Measurements from ENCODE around the gene FLNB. TPM values are rescaled to one million over a fixed set of nuclear protein-coding genes. Genes with fewer than 3 reads are reported as not detected.

Gene FLNB
- total RNA-seq, 3 donors from 2014 or later (not counting 1 experiment from before 2014, with no cell fraction given), result 24.6 to 30.8 (median 26.6) TPM

DNA sequence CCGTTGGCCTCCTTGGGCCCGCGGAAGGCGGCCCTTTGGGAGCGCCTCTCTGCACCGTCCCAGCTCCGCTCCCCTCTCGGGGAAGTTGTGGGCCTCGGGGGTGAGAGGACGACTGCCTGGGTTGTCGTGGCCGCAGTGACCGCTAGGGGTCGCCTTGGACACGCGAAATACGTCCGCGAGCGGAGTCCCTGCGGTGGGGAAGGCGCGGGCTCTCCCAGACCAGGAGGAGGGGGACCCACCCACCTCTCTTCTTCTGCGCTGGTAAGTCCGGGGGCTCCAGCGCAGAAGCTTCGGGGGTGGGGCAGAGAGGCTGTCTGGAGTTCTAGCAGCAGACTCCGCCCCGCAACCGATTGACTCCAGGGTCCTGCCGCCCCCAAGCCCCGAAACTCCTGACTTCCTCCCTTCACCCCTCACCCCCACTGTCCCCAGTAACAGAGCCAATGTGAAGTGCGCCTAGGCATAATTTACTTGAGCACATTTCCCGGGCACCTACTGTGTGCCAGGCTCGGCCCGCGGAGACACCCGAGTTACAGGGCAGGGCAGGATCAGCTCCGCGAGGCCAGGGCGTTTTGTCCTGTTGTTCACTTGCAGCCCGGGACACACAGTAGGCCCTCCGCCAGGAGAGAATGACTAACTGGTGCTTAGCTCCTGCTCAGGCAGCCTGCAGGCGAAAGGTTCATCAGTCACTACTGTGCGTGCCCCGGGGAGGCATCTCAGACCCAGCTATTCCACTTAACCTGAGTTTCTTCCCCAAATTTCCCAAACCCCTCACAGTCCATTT, 169.7 kb downstream of the FLNB start:
- Mint-ChIP-seq H3K4me3 (peak overlapping the region; percentile 56), H3K27ac (no peak overlapping the region), H3K27me3 (ENCODE audit: low read depth in 2 of 2) (peaks cover 0 to 10% of the 10 kb centered on the region in 2 donors), H3K4me1 (peaks cover 0 to 12% of the 10 kb centered on the region in 2 donors), H3K36me3 (no peaks in the 10 kb centered on the region), H3K9me3 (no peaks in the 10 kb centered on the region)
- peak overlapping the region; percentile 27 for H3K4me3 ChIP-seq (ENCODE audit: low read length)
- no peaks in the 10 kb centered on the region for H3K36me3 ChIP-seq (ENCODE audit: control insufficient read depth, insufficient read depth, low read length)
- 13% methylated on average over 46 of the region's 46 CpGs for WGBS (ENCODE audit: insufficient coverage)
- ATAC-seq, result peak; percentile 93 to 98 (median 97)
- intact Hi-C loops (cut with micrococcal nuclease), result loop anchor here (2.0 kb wide), 1 partner anchor 39 kb away; no protein-coding TSS in a partner anchor
- TF ChIP-seq, protein P1, sequence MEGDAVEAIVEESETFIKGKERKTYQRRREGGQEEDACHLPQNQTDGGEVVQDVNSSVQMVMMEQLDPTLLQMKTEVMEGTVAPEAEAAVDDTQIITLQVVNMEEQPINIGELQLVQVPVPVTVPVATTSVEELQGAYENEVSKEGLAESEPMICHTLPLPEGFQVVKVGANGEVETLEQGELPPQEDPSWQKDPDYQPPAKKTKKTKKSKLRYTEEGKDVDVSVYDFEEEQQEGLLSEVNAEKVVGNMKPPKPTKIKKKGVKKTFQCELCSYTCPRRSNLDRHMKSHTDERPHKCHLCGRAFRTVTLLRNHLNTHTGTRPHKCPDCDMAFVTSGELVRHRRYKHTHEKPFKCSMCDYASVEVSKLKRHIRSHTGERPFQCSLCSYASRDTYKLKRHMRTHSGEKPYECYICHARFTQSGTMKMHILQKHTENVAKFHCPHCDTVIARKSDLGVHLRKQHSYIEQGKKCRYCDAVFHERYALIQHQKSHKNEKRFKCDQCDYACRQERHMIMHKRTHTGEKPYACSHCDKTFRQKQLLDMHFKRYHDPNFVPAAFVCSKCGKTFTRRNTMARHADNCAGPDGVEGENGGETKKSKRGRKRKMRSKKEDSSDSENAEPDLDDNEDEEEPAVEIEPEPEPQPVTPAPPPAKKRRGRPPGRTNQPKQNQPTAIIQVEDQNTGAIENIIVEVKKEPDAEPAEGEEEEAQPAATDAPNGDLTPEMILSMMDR (IDR thresholded peaks at IDR 0.05), result peak; percentile 96
- H3K27ac ChIP-seq (ENCODE audit: low read length), result no peak overlapping the region
- peak; percentile 84 to 91 for DNase-seq
- no peaks in the 10 kb centered on the region for H3K9me3 ChIP-seq (ENCODE audit: control insufficient read depth, insufficient read depth, low read length)
- peaks cover 21% of the 10 kb centered on the region for H3K4me1 ChIP-seq (ENCODE audit: control insufficient read depth, insufficient read depth, low read length)
- H3K27me3 ChIP-seq (ENCODE audit: control insufficient read depth, insufficient read depth, low read length), result peaks cover 2% of the 10 kb centered on the region

- Histone ChIP-seq H3K4me3 (ENCODE audit: low read length) (no peak overlapping the region), H3K9me3 (ENCODE audit: control insufficient read depth, insufficient read depth, low read length) (no peaks in the 10 kb centered on the region), H3K4me1 (ENCODE audit: control insufficient read depth, insufficient read depth, low read length) (peaks cover 21% of the 10 kb centered on the region), H3K27ac (ENCODE audit: low read length) (no peak overlapping the region), H3K27me3 (ENCODE audit: control insufficient read depth, insufficient read depth, low read length) (peaks cover 2% of the 10 kb centered on the region), H3K36me3 (ENCODE audit: control insufficient read depth, insufficient read depth, low read length) (no peaks in the 10 kb centered on the region)
- Mint-ChIP-seq H3K9me3 (no peaks in the 10 kb centered on the region), H3K4me1 (peaks cover 0 to 12% of the 10 kb centered on the region in 2 donors), H3K27me3 (ENCODE audit: low read depth in 2 of 2) (peaks cover 0 to 10% of the 10 kb centered on the region in 2 donors), H3K4me3 (peak overlapping the region; percentile 47), H3K36me3 (no peaks in the 10 kb centered on the region), H3K27ac (no peak overlapping the region)
- DNase-seq, result peak in 1 of 2 donors; percentile 14
- WGBS (ENCODE audit: insufficient coverage), result 62% methylated on average over 17 of the region's 17 CpGs
- TF ChIP-seq, protein P1 (IDR thresholded peaks at IDR 0.05), result no peak
- no peak for ATAC-seq
- intact Hi-C loops (cut with micrococcal nuclease), result no loop called here
These were observed 170.5 kb downstream of the FLNB start for GRCh38 chr3:58178528-58179234.

GRCh38 chr3:58179235-58180098, 171.2 kb downstream of the FLNB start:
- H3K9me3 Mint-ChIP-seq, result no peaks in the 10 kb centered on the region
- H3K9me3 ChIP-seq (ENCODE audit: control insufficient read depth, insufficient read depth, low read length), result no peaks in the 10 kb centered on the region

More at GRCh38 chr3:58179235-58180098, 171.2 kb downstream of the FLNB start:
- WGBS (ENCODE audit: insufficient coverage), result 89% methylated on average over 13 of the region's 13 CpGs
- Mint-ChIP-seq H3K36me3 (no peaks in the 10 kb centered on the region), H3K4me1 (peaks cover 0 to 12% of the 10 kb centered on the region in 2 donors), H3K27ac (no peak overlapping the region), H3K4me3 (no peak overlapping the region), H3K27me3 (ENCODE audit: low read depth in 2 of 2) (peaks cover 0 to 7% of the 10 kb centered on the region in 2 donors)
- H3K4me3 ChIP-seq (ENCODE audit: low read length), result no peak overlapping the region
- peaks cover 21% of the 10 kb centered on the region for H3K4me1 ChIP-seq (ENCODE audit: control insufficient read depth, insufficient read depth, low read length)
- DNase-seq, result no peak
- ATAC-seq, result no peak
- intact Hi-C loops (cut with micrococcal nuclease), result no loop called here
- peaks cover 2% of the 10 kb centered on the region for H3K27me3 ChIP-seq (ENCODE audit: control insufficient read depth, insufficient read depth, low read length)
- H3K36me3 ChIP-seq (ENCODE audit: control insufficient read depth, insufficient read depth, low read length), result no peaks in the 10 kb centered on the region
- TF ChIP-seq, protein P1 (IDR thresholded peaks at IDR 0.05), result no peak
- H3K27ac ChIP-seq (ENCODE audit: low read length), result no peak overlapping the region
